ENCODE measurements around the gene AFAP1L1.

GRCh38 chr5:149367972-149368645, 96.5 kb downstream of the AFAP1L1 start:
- TF ChIP-seq CTCF (IDR thresholded peaks at IDR 0.05) (no peak), EZH2 (IDR thresholded peaks at IDR 0.05) (no peak), EZH2phosphoT487 (IDR thresholded peaks at IDR 0.05) (no peak)

Measured in neural progenitor cell (in vitro differentiated cells).